B cell (primary cell): ENCODE measurements around the gene RBBP8NL. TPM values are rescaled to one million over a fixed set of nuclear protein-coding genes. Genes with fewer than 3 reads are reported as not detected.

Source experiments
- ATAC-seq: fragments of 200-7000 bp; cut with Tn5 transposase; one replicate; pipeline ENCODE4 v1.10.0; 2021; ENCODE audit warnings: low read depth, mild to moderate bottlenecking, moderate number of reproducible peaks, moderate library complexity
- CTCF ChIA-PET: fragments of 350-600 bp; sonication (Branson Sonifier 250); formaldehyde crosslinking; loops from one replicate; lab custom pipeline; 2021; ENCODE audit warnings: antibody characterized with exemption, inconsistent platforms; lab: Charles Lee
- POLR2A ChIA-PET: fragments of 350-600 bp; sonication (Branson Sonifier 250); formaldehyde crosslinking; loops from one replicate; lab custom pipeline; 2021; ENCODE audit warnings: antibody characterized with exemption; lab: Charles Lee
- DNase-seq: peaks from one replicate; pipeline ENCODE4 v3.0.0; 2013
- H2AFZ ChIP-seq: 2 replicates; pipeline ENCODE4 v1.6.1; 2012; ENCODE audit warnings: mild to moderate bottlenecking, low read depth, low read length; ENCODE audit not compliant: insufficient read depth, poor library complexity, severe bottlenecking
- H3K27ac ChIP-seq, 2 donors: 1 replicate in 1 of 2; 2 replicates in 1 of 2; pipeline ENCODE4 v1.5.1; 2012 to 2013; ENCODE audit warnings: low read length in 2 of 2, mild to moderate bottlenecking in 2 of 2, moderate library complexity in 1 of 2
- H3K27me3 ChIP-seq, 4 experiments: fragments of 200-600 bp in 1 of 4; sonication (generic) in 1 of 4; replicated peaks in 1 of 4; 1 replicate in 2 of 4; 2 replicates in 2 of 4; pipeline versions ENCODE4 v1.6.1 to v1.7.0; 2013 to 2016; ENCODE audit warnings: low read length in 3 of 4, mild to moderate bottlenecking in 2 of 4, mixed read lengths in 1 of 4, moderate library complexity in 1 of 4; ENCODE audit not compliant: insufficient read depth in 4 of 4, control insufficient read depth in 3 of 4; ENCODE audit errors: control extremely low read depth in 1 of 4
- H3K36me3 ChIP-seq, 2 experiments: replicated peaks in 1 of 2; 1 replicate in 1 of 2; 2 replicates in 1 of 2; pipeline versions ENCODE4 v1.6.1 to v1.7.1; 2013; ENCODE audit warnings: low read length in 1 of 2; ENCODE audit not compliant: insufficient read depth in 2 of 2, control insufficient read depth in 1 of 2; ENCODE audit errors: control extremely low read depth in 1 of 2, extremely low read depth in 1 of 2
- H3K4me1 ChIP-seq, 2 donors: fragments of 200-600 bp in 1 of 2; sonication (generic) in 1 of 2; 1 replicate in 1 of 2; 2 replicates in 1 of 2; pipeline versions ENCODE4 v1.5.1 to v1.6.1; 2013 to 2017; ENCODE audit warnings: low read length in 2 of 2; ENCODE audit not compliant: control insufficient read depth in 2 of 2, insufficient read depth in 2 of 2
- H3K4me2 ChIP-seq: replicated peaks from 2 replicates; pipeline ENCODE3; 2012; ENCODE audit warnings: mild to moderate bottlenecking, low read depth, low read length; ENCODE audit not compliant: poor library complexity, severe bottlenecking
- H3K4me3 ChIP-seq, 5 experiments: fragments of 200-600 bp in 1 of 5; sonication (generic) in 1 of 5; 1 replicate in 3 of 5; 2 replicates in 2 of 5; pipeline versions ENCODE4 v1.5.1 to v1.7.0; 2011 to 2016; ENCODE audit warnings: low read length in 4 of 5, mild to moderate bottlenecking in 4 of 5, low read depth in 2 of 5, control low read depth in 1 of 5, moderate library complexity in 1 of 5; ENCODE audit not compliant: insufficient read depth in 1 of 5; ENCODE audit errors: control extremely low read depth in 1 of 5, extremely low read depth in 1 of 5
- H3K79me2 ChIP-seq: fragments of 200-600 bp; sonication (generic); one replicate; pipeline ENCODE4 v1.6.0; 2016; ENCODE audit warnings: low read length; ENCODE audit not compliant: control insufficient read depth, insufficient read depth
- H3K9ac ChIP-seq: fragments of 200-600 bp; sonication (generic); 2 replicates; pipeline ENCODE4 v1.6.1; 2017; ENCODE audit warnings: mild to moderate bottlenecking, low read length, moderate library complexity
- H3K9me3 ChIP-seq, 3 donors: one replicate each; pipeline versions ENCODE4 v1.6.1 to v1.7.1; 2013; ENCODE audit warnings: low read length in 2 of 3; ENCODE audit not compliant: control insufficient read depth in 2 of 3, insufficient read depth in 1 of 3; ENCODE audit errors: control extremely low read depth in 1 of 3
- H4K20me1 ChIP-seq: 2 replicates; pipeline ENCODE4 v1.6.0; 2012; ENCODE audit warnings: mild to moderate bottlenecking, low read length; ENCODE audit not compliant: insufficient read depth, control insufficient read depth, poor library complexity, severe bottlenecking
- H3K27ac Mint-ChIP-seq: one replicate; pipeline ENCODE4 v1.8.0; 2021; ENCODE audit warnings: mixed read lengths
- H3K27me3 Mint-ChIP-seq: one replicate; pipeline ENCODE4 v1.8.0; 2021; ENCODE audit warnings: mixed read lengths
- H3K4me1 Mint-ChIP-seq: one replicate; pipeline ENCODE4 v1.8.0; 2021; ENCODE audit warnings: mixed read lengths
- H3K4me3 Mint-ChIP-seq: one replicate; pipeline ENCODE4 v1.8.0; 2021; ENCODE audit warnings: mixed read lengths
- H3K9me3 Mint-ChIP-seq: one replicate; pipeline ENCODE4 v1.8.0; 2022; ENCODE audit warnings: mixed read lengths; ENCODE audit not compliant: insufficient read depth
- EZH2 ChIP-seq: IDR thresholded peaks from 2 replicates; pipeline ENCODE4 v1.6.1; 2012; ENCODE audit warnings: borderline replicate concordance, low read depth, mild to moderate bottlenecking, moderate library complexity, low read length; ENCODE audit not compliant: insufficient read depth, poor library complexity, severe bottlenecking
- WGBS: methylation state at CpG from one replicate; pipeline ENCODE4 v1.1.5; 2013; ENCODE audit warnings: missing lambda C conversion rate; ENCODE audit not compliant: insufficient coverage; 5-methylcytosine and 5-hydroxymethylcytosine counted together
- intact Hi-C: fragments of 100-400 bp; cut with micrococcal nuclease; formaldehyde crosslinking; loops from one replicate; pipeline ENCODE4 v1.10.0; 2022
- polyA plus RNA-seq: library from polyadenylated mRNA; depleted of rRNA; stranded (reverse); fragments of >200 nt; gene quantifications from 2 replicates; pipeline ENCODE4 v1.2.3, GENCODE V29; 2012
- total RNA-seq, 2 donors: library from RNA; stranded (reverse); fragments of 120-200 nt in 1 of 2; gene quantifications; 1 replicate in 1 of 2; 2 replicates in 1 of 2; pipeline versions ENCODE4 v1.2.3 to v1.2.4, GENCODE V29; 2013 to 2022
- TF ChIP-seq, protein P1 (sequence below): fragments of 200-600 bp; IDR thresholded peaks from one replicate; pipeline ENCODE4 v1.8.0; 2022; ENCODE audit warnings: antibody characterized with exemption, mild to moderate bottlenecking

RBBP8NL gene
- total and polyA plus RNA-seq, 2 donors (not counting 1 experiment from before 2014, with no cell fraction given) = not detected

DNA sequence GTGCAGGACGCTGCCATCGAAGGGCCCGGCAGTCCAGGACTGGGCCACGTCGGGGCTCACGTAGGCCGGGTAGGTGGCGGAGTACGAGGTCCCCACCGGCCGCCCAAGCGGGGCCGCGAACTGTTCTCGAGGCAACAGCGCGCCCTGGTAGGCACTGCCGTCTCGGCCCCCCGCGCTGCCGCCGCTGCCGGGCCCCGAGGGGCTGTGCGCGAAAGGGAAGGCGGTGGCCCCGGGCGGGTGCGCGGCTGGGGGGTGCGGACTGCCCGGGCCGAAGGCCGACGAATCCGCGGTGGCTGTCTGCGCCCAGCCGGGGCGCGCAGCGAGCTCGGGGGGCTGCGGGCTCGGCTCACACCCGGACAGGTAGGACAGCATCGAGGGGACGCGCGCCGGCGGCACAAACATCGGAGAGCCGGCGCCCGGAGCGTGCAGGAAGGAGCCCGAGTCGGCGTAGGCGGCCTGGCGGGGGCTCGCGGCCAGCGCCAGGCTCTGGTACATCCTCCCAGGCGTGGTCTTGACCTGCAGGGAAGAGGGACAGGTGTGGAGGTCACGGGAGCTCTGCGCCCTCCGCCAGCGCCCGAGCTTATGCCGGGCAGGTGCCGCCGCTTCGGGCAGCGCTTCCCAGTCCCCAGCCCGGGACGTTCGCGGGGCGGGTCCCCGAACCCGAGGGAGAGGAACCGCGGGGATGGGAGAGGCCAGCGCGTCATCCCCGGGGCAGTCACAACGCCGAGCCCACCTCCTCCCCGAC lies 47.9 kb upstream of the RBBP8NL start:
- Mint-ChIP-seq H3K27ac (no peak overlapping the region), H3K4me3 (no peak overlapping the region), H3K27me3 (peaks cover 33% of the 10 kb centered on the region), H3K4me1 (peaks cover 4% of the 10 kb centered on the region), H3K9me3 (no peaks in the 10 kb centered on the region)
- Histone ChIP-seq H3K36me3 (no peaks in the 10 kb centered on the region), H4K20me1 (no peaks in the 10 kb centered on the region), H2AFZ (no peak overlapping the region), H3K27ac (no peak overlapping the region), H3K4me1 (peaks cover 15 to 28% of the 10 kb centered on the region in 2 donors), H3K9ac (no peak overlapping the region), H3K27me3 (peaks cover 0 to 66% (median 26%) of the 10 kb centered on the region in 4 experiments), H3K79me2 (no peaks in the 10 kb centered on the region), H3K4me2 (peak overlapping the region; percentile 74), H3K9me3 (peaks cover 0 to 3% (median 0%) of the 10 kb centered on the region in 3 donors), H3K4me3 (no peak overlapping the region)
- DNase-seq (no peak), ATAC-seq (no peak)
- ChIA-PET CTCF (no interaction called here), POLR2A (no interaction called here)
- 7% methylated on average over 93 of the region's 93 CpGs for WGBS
- TF ChIP-seq EZH2 = no peak
- TF ChIP-seq, protein P1, sequence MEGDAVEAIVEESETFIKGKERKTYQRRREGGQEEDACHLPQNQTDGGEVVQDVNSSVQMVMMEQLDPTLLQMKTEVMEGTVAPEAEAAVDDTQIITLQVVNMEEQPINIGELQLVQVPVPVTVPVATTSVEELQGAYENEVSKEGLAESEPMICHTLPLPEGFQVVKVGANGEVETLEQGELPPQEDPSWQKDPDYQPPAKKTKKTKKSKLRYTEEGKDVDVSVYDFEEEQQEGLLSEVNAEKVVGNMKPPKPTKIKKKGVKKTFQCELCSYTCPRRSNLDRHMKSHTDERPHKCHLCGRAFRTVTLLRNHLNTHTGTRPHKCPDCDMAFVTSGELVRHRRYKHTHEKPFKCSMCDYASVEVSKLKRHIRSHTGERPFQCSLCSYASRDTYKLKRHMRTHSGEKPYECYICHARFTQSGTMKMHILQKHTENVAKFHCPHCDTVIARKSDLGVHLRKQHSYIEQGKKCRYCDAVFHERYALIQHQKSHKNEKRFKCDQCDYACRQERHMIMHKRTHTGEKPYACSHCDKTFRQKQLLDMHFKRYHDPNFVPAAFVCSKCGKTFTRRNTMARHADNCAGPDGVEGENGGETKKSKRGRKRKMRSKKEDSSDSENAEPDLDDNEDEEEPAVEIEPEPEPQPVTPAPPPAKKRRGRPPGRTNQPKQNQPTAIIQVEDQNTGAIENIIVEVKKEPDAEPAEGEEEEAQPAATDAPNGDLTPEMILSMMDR = no peak
- intact Hi-C loops = no loop called here

- Mint-ChIP-seq H3K9me3 (no peaks in the 10 kb centered on the region), H3K27ac (no peak overlapping the region), H3K4me3 (peak overlapping the region; percentile 53), H3K27me3 (peaks cover 36% of the 10 kb centered on the region), H3K4me1 (peaks cover 4% of the 10 kb centered on the region)
- H3K27me3 ChIP-seq = peaks cover 0 to 62% (median 26%) of the 10 kb centered on the region in 4 experiments
- no peaks in the 10 kb centered on the region for H3K79me2 ChIP-seq
- H3K9me3 ChIP-seq = peaks cover 0 to 3% (median 0%) of the 10 kb centered on the region in 3 donors
- WGBS = 12% methylated on average over 20 of the region's 25 CpGs
- H3K27ac ChIP-seq = no peak overlapping the region
- H3K36me3 ChIP-seq = no peaks in the 10 kb centered on the region
- no peak overlapping the region for H3K9ac ChIP-seq
- H3K4me2 ChIP-seq = peak overlapping the region; percentile 74
- no peak overlapping the region for H3K4me3 ChIP-seq
- DNase-seq = no peak
- H2AFZ ChIP-seq = no peak overlapping the region
- intact Hi-C loops = no loop called here
- CTCF ChIA-PET = no interaction called here
- no peak for ATAC-seq
- peaks cover 13 to 28% of the 10 kb centered on the region in 2 donors for H3K4me1 ChIP-seq
- no peaks in the 10 kb centered on the region for H4K20me1 ChIP-seq
- TF ChIP-seq, protein P1 = no peak
- no peak for TF ChIP-seq EZH2
- POLR2A ChIA-PET = no interaction called here
These were observed 47.3 kb upstream of the RBBP8NL start for GRCh38 chr20:62474604-62475026.
